ENCODE results near the gene GRM2. TPM values are rescaled to one million over a fixed set of nuclear protein-coding genes. Genes with fewer than 3 reads are reported as not detected.

GRM2 gene
- total RNA-seq, 1 donor from 2014 or later, result 1.2 TPM

DNA sequence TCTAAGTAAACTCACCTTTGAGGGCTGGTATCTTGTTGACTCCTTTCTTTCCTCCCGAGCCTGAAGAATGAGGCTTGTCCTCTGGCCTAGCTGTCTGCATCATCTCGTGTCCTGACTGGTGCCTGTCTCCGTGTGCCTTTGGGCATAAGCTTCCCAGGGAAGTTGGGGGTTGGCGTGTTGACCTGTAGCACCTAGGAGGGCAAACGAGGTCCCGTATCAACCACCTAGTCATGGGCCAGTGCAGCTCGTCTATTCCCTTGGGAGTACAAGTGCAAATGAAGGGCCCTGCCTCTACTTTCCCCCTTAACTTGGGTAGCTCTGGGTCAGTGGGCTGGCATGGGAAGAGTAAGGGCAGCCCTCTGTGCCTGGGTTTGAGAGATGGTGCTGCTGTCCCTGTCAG is 27.1 kb upstream of the GRM2 start:
- intact Hi-C loops (cut with micrococcal nuclease), result loop anchor here (10.0 kb wide), 1 partner anchor 265 kb away; the partner anchor contains the start of genes PARP3 and RRP9

DNA sequence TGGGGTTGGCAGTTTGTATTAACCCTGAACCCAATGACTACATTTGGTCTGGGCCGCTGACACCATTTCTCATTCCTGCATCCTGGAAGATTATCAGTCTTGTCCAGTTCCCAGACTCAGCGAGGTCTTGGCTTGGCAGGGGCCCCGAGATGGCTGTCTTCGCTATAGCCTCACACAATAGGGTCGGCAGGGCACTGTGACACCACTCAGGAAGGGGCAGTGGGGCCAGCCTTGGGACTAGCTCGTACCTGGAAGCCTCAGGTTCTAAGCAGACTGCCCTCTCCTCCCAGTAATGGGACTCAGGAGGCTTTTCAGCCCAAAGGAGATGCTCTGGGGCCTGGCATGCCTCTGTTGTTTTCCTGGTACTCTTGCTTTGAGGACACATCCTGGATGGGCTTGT is 26.7 kb upstream of the GRM2 start:
- intact Hi-C loops (cut with micrococcal nuclease), result loop anchor here (10.0 kb wide), 1 partner anchor 265 kb away; the partner anchor contains the start of genes PARP3 and RRP9

DNA sequence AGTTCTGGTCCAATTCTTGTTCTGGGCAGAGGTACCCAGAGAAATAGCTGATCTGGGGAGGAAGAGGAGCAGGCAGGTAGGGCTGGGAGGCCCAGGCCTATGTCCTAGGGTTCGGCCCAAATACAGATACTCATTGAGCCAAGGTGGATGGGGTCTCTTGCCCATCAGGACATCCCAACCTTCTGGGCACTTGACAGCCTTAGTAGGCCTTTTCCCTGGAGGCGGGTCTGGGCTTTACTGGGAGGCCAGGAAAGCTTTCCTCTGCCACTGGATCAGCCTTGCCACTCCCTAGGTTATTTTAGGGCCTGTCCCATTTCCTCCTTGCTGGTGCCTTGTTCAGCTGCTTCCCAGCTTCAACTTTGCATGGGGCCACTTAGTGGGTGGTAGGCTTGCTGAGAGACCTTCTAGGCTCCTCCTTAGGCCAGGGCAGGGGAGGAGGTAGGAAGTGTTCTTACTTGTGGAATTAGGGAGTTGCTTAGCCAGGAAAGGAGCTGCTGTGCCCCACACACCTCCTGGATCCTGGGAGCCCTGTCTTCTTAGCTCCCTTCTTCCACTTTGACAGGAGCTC is 26.1 kb upstream of the GRM2 start:
- intact Hi-C loops (cut with micrococcal nuclease), result loop anchor here (1.0 to 10.0 kb wide), 2 partner anchors 9 to 264 kb away; partner anchors contain the start of genes PARP3, RRP9 and TEX264

DNA sequence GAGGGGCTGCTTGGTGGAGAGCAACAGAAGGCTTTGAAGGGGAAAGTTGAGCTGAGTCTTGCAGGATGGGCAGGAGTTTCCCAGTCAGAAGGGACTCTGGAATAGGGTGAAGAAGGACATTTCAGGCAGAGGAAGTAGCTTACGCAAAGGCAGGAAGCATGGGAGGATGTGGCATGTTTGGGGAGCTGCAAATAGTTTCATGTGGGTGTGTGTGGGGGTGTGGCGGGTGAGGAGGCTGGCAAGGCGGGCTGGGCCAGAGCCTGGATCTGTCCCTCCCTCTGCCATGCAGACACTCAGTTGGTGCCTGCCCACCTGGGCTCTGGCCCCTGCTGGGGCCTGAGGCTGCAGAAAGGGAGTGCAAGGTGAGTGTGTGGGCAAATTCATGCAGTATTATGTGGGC is 25.4 kb upstream of the GRM2 start:
- intact Hi-C loops (cut with micrococcal nuclease), result loop anchor here (1.0 to 10.0 kb wide), 2 partner anchors 10 to 263 kb away; partner anchors contain the start of genes PARP3, RRP9 and TEX264

DNA sequence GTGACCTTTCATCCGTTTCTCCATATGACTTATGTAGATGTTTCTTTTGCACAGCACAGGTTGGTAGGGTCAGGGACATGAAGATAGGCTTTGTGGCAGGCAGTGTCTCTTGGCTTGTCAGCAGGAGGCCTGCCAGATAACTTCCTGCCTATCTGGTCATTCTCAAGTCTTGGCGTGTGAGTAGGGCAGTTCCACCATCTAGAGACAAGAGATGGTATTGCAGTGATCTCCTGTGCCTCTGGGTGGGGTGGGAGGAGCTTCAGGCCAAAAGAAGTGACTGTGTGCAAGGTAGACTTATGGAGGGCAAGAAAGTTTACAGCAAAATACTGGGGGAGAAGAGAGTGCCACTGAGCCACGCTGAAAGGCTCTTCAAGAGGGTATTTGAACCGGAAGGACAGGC is 24.8 kb upstream of the GRM2 start:
- intact Hi-C loops (cut with micrococcal nuclease), result loop anchor here (1.0 to 10.0 kb wide), 3 partner anchors 39 to 263 kb away; partner anchors contain the start of genes PARP3 and RRP9

DNA sequence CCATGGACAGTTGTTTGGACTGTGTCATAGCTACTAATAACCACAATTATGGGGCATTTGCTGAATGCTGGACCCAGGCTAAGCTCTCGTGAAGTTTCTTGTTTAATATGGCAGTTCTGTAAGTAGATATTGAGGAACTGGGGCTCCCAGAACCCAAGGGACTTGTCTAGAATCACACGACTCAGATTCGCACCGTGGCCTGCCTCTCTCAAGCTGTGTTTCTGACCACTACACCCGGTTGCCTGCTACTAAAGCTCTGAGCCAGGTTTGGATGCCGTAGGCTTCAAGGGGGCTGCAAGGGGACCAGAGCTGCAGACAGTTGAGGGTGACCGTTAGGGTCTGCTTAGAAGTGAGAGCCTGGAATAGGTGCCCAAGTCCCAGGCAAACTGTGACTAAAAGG is 24.3 kb upstream of the GRM2 start:
- intact Hi-C loops (cut with micrococcal nuclease), result loop anchor here (1.0 to 10.0 kb wide), 3 partner anchors 40 to 262 kb away; partner anchors contain the start of genes PARP3 and RRP9

DNA sequence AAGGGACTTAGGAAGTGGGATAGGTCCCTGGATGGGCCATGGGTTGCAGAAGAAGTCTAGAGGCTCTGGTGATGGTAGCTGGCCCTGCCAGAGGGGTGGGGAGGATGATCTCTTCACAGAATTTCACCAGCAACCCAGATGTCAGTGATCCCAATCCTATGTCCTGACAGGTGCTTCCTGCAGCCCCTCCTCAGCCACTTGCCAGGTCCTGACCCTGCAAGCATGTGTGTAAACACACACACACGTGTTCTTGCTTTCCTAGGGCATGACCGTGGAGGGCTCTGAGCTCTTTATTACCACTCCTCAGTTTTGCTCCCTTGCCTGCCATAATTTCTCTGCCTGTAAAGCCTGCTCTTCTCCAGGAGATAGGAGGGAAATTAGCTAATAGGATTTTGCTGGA is 23.3 kb upstream of the GRM2 start:
- intact Hi-C loops (cut with micrococcal nuclease), result loop anchor here (2.0 to 10.0 kb wide), 2 partner anchors 41 to 261 kb away; partner anchors contain the start of genes PARP3 and RRP9

DNA sequence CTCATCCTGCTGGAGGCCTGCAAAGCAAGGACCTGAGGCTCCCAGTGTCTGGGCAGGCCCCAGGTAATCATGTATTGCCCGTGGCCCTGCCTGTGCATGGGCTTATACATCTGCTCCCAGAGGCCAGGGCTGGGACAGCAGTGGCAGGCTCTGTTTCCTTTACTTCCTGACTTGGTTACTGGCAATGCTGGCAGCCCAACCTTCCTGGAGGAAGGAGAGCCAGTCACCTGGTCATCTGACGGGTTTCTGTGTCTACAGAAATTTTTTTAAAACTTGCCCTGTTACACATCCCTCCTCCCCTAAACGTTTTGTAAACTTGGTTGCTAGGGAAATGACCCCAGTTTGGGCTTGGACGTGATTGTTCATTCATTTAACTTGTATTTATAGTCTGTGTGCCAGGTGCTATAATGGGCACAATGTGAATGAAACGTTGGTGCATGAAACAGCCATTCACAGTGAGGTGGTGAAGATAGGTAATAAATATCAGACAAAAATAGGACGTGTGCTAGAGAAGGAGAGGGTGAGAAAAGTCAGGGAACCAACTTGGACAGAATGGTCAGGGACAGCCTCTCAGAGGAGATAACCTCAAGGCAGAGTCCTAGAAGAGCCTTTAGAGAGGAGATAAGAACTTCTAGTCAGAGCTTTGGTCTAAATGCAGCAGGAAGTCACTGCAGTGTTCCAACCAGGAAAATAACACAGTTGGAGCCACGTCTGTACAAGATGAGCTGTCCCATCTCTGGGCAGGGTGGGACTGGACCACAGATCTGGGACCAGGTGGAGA is 21.7 kb upstream of the GRM2 start:
- intact Hi-C loops (cut with micrococcal nuclease), result loop anchor here (10.0 kb wide), 1 partner anchor 260 kb away; the partner anchor contains the start of genes PARP3 and RRP9

DNA sequence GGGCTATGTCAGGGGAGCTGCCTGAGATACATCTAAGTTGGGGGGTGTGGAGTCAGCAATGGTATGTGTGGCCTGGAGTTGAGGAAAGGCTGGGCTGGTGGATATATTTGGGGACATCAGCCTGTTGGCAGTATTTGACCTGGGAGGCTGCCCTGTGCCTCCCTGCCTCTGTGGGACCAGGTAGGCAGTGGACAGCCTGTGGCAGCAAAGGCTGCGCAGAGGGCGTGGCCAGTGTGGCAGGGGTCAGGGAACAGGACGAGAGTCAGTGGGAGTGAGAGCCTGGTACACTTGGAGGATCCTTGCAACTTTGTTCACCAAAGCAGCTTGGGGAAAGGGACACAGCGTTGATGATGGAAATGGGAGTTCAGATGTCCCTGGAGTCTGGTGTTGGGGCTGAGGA is 20.8 kb upstream of the GRM2 start:
- intact Hi-C loops (cut with micrococcal nuclease), result loop anchor here (1.0 to 10.0 kb wide), 4 partner anchors 15 to 295 kb away; partner anchors contain the start of genes DCAF1, PARP3, RBM15B and RRP9

DNA sequence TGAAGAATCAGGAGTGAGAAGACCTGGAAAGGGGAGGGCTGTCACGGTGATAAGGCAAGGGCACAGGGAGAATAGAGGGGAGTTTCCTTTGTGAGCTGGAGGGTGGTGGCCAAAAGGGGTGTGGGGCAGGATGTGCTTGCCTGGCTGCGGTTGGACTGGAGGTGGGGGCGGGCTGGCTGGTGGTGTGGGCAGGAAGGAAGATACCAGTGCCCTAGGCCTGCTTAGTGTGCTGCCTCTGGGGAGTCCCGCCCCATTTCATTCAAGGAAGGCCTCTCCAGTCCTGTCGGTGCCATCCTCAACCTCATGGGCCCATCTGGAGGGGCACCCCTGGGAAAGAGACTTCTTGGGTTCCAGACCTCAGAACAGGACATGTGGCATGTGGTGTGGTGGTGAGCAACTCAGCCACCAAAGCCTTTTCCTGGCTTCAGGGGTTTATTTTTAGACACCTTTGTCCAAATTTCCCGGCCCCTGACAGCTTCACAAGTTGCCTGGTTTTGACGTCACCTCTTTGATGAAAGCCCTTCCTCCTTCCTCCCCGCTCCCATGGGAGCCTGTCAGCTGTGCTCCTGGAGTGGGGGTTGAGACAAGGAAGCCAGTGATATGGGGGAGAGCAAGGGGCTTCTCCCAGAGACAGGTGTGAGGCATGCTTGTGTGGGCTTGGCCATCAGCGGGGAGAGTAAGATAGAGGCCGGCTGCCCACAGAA is 20.2 kb upstream of the GRM2 start:
- intact Hi-C loops (cut with micrococcal nuclease), result loop anchor here (1.0 to 10.0 kb wide), 4 partner anchors 15 to 296 kb away; partner anchors contain the start of genes DCAF1, PARP3, RBM15B and RRP9

DNA sequence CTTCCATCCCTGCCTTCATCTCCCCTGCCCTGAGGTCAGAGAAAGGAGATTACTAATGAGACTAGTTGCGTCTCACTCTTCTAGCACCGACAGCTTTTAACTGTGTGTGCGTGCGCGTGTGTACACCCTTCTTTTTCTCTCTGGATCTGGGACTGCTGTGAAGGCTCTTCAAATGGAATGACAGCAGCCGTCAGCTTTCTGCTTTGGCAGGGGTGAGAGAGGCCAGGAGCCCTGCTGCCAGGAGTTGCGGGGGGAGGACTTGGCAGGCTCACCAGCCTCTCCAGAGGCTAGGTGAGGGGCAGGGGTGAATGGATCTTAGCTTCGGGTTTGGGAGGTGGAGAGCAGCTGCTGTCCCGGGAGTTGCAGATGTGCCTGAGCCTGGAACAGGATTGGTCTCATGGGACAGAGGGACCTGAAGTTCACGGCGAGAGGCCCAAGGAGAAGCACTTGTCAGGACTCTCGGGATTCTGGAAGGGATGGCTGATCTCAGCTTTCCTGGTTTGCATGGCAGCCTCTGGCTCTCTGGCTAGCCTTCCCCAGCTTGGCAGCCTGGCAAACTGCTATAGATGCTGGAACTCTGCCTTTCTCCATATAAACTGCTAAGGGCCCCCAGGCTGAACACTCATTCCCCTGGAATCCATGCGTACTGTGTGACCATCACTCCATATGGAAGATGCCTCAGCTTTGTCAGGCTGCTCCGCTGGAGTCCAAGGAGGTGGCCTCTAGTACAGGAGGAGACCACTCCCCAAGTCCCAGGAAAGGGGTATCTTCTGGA is 19.2 kb upstream of the GRM2 start:
- intact Hi-C loops (cut with micrococcal nuclease), result loop anchor here (2.0 to 10.0 kb wide), 2 partner anchors 257 to 297 kb away; partner anchors contain the start of genes PARP3, RBM15B and RRP9

DNA sequence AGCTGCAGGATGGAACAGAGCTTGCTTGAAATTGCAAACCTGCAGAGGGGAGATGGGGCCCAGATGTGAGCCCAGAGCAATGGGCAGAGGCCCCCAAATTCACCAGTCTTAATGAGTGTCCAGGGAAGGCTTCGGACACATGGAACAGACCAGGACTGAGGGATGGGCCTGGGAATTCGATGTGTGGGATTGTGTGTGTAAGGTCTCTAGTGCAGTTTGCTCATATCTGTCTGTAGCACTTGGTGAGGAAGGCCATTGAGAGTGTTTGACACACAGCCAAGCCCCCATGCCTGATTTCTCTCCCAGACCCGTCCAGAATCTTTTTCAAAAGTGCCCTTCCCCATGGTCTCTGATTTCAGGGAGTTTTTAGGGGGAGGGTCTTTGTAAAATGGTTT is 18.7 kb upstream of the GRM2 start:
- intact Hi-C loops (cut with micrococcal nuclease), result loop anchor here (10.0 kb wide), 1 partner anchor 257 kb away; the partner anchor contains the start of genes PARP3 and RRP9

DNA sequence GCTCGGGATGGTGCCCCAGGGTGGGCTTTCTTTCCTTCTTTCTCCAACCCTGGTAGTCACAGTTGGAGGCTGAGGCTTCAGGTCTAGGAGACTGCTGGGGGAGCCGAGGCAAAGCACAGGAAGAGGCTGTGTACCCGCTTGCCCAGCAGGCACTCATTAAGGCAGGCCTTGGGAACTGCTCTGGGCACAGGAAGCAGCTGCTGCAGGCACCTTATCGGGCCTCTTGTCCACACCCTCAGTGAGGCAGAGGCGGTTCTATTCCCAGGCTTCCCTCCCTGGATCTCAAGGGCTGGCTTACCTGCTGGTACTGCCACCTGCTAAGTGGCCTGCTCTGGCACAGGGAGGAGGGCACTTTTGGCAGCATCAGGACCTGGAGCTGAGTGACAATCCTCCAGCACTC is 15.8 kb upstream of the GRM2 start:
- intact Hi-C loops (cut with micrococcal nuclease), result no loop called here

DNA sequence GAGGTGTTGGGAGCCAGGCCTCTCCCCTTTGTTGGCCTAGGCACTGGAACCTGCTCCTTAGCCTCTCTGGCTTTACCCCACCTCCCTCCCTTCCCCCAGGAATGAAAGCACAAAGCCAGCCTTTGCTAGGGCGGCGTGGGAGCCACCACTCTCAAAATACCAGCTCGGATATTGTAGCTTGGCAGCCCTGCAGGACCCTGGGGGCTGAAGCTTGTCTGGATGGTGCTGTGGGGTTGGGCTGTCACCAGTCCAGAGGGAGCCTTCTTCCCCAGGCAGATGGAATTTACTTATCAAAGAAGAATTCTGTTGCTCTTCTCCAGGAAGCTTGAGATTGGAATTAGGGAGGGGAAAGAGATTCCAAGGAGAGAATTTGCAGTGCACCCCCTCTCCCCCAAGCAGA is 14.9 kb upstream of the GRM2 start:
- intact Hi-C loops (cut with micrococcal nuclease), result no loop called here

DNA sequence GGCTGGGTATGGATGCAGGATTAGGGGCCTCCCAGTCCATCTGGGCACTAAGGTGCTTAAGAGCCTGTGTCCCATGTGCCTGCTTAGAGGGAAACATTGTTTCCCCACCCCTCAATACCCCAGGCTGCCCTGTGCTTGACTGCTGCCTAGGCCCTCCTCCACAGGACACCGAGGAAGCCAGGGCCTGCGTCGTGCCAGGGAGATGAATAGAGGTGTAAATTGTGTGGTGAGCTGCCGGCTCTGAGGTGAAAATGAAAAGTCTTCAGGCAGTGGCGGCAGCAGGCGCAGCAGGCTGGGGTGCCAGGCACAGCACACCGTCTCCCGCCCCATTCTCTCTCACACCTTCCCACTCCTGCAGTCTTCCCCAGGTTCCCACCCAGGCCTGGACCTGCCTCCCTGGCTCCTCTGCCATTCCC is 13.9 kb upstream of the GRM2 start:
- intact Hi-C loops (cut with micrococcal nuclease), result no loop called here

DNA sequence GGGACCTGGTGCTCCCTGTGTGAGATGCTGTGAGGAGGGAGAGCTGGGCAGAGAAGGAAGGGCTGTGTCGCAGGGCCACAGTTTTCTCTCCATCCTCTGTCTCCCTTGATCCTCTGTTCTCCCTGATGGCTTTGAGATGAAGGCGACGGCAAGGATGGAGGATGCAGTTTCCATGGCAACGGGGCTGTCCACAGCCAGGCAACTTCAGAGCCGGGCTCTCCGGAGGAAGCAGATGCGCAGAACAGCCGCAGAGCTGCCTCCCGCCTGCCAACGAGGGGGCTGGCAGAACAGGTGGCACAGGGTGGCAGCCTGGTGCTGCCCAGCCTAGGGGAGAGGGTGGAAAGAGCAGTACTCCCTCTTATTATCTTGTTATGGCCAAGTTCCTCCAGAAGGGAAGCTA is 9.9 kb upstream of the GRM2 start:
- intact Hi-C loops (cut with micrococcal nuclease), result no loop called here

DNA sequence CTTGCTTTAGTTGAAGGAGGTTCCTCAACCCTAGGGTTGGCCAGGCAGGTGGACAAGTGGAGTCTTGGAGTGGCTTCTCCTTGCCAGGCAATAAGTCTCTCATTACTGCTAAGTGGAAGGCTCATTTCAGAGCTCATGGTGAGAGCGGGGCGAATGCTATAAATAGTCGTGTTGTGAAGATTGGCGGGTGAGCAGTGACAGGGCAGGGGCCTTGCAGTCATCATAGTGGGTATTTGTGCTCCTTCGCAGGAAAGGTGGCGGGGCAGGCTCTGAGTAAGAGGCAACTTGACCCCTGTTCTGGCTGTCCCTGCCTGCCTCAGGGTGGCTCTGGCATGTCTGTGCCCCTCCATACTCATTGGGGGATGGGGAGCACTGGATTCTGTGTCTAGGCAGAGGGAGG is 8.7 kb upstream of the GRM2 start:
- intact Hi-C loops (cut with micrococcal nuclease), result no loop called here

DNA sequence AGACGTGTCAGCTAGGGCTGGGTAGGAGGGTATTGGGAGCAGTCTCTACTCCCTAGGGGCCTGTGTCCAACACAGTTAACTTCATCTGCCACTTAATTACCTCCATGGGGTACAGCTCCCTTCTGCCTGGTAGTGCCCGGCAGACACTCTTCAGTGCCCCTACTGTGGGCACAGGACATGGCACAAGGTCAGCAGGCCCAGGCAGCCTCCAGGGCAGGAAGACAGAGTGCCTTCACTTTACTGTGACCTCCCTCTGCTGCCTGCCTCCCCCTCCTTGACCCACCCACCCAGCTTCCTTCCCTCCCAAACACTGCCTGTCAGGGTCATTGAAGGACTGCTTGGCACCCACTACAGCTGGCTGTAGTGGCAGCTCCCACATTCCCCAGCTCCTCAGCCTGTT is 6.5 kb upstream of the GRM2 start:
- intact Hi-C loops (cut with micrococcal nuclease), result no loop called here

DNA sequence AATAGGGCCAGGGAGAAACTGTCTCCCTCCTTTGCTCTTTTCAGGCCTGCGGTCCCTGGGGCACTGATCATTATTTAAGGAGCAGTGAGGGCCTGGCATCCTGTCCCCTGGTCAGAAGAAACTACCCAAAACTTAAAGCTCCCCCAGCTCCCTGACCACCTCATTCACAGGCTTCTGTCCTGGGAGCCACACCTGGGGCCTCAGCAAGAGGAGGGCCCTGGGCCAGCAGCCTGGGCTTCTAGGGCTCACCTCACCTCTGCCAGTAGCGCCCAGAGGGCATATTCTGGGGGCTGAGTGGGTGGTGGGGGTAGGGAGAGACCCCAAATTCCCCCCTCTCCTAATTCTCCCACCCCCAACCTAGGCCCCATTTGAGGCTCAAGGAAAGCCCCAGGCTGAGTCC is 4.7 kb upstream of the GRM2 start:
- intact Hi-C loops (cut with micrococcal nuclease), result no loop called here

DNA sequence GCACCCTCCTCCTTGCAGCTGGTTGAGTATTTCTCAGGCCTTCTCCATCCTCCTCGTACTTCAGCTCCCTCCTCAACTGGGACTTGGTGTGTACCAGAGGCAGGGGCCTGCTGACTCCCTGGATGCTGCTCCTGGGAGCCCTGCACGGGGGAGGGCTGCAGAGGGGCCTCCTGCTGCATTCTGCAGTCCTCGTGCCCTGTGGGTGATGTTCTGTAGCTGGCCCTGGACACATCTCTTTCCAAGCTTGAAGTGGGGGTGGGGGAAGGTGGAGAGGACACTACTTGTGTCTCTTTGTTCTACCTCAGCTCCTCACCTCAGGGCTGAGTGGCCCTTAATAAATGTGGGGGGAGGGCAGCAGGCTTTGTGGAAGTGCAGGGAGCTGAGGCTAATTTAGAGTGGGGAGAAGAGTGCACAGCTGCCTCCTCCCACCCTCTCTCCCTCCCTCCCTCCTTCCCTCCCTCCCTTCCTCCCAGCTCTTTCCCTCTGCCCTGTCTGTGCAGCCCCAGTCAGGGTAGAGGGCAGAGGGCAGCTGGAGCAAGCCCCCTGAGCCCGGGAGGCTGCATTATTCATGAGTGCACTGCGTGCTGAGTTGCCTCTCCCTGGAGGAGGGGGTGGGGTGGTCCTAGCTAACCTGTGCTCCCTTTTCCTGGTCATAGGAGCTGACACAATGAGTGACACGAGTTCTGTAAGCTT is 3.7 kb upstream of the GRM2 start:
- intact Hi-C loops (cut with micrococcal nuclease), result no loop called here

All from T-helper 2 cell treated with Interferon-gamma antibody and Interleukin-4, amounts not matched to agents 100 ng/mL and 5 ng/mL, for 36 hours (primary cell).